Peyer's patch (tissue), 4 donors: ENCODE data around the gene LRIG1. TPM values are rescaled to one million over a fixed set of nuclear protein-coding genes. Genes with fewer than 3 reads are reported as not detected.

Experiments
- DNase-seq, 3 donors: peaks; one replicate each; pipeline ENCODE4 v3.0.0-alpha.2; 2017 to 2019
- H3K27ac ChIP-seq, 4 donors: fragments of 200-600 bp; sonication (generic); one replicate each; pipeline ENCODE4 v1.5.1; 2016 to 2019
- H3K27me3 ChIP-seq, 2 donors: fragments of 200-600 bp; sonication (generic); one replicate each; pipeline ENCODE4 v1.5.1; 2019
- H3K36me3 ChIP-seq, 3 donors: fragments of 200-600 bp; sonication (generic); one replicate each; pipeline ENCODE4 v1.5.1; 2016 to 2019
- H3K4me1 ChIP-seq, 4 donors: fragments of 200-600 bp; sonication (generic); one replicate each; pipeline ENCODE4 v1.5.1; 2016 to 2019
- H3K4me3 ChIP-seq, 4 donors: fragments of 200-600 bp; sonication (generic); 1 replicate in 3 of 4; 2 replicates in 1 of 4; pipeline ENCODE4 v1.5.1; 2016 to 2019; ENCODE audit warnings: mild to moderate bottlenecking in 1 of 4
- H3K9me3 ChIP-seq, 4 donors: fragments of 200-600 bp; sonication (generic); one replicate each; pipeline ENCODE4 v1.5.1; 2016 to 2019; ENCODE audit warnings: mild to moderate bottlenecking in 1 of 4
- POLR2A ChIP-seq, 2 donors: fragments of 450-650 bp; IDR thresholded peaks; one replicate each; pipeline ENCODE4 v1.5.1; 2017; ENCODE audit warnings: antibody characterized with exemption in 2 of 2, mild to moderate bottlenecking in 2 of 2, moderate library complexity in 2 of 2
- total RNA-seq, 4 donors: library from RNA; depleted of rRNA; stranded (reverse); fragments of >200 nt; gene quantifications; one replicate each; pipeline ENCODE4 v1.1.0, GENCODE V29; 2016
- TF ChIP-seq, protein P1 (sequence below), 6 experiments: fragments of 450-650 bp in 4 of 6; fragments of 200-600 bp in 2 of 6; sonication (generic) in 1 of 6; IDR thresholded peaks; one replicate each; pipeline ENCODE4 v1.5.1; 2017 to 2019; ENCODE audit warnings: antibody characterized with exemption in 6 of 6, mild to moderate bottlenecking in 3 of 6, moderate library complexity in 1 of 6

Gene LRIG1
- total RNA-seq, 4 donors from 2014 or later = 28.5 to 65.2 (median 59.2) TPM

- TF ChIP-seq POLR2A (IDR thresholded peaks at IDR 0.05) = no peak
- TF ChIP-seq, protein P1, sequence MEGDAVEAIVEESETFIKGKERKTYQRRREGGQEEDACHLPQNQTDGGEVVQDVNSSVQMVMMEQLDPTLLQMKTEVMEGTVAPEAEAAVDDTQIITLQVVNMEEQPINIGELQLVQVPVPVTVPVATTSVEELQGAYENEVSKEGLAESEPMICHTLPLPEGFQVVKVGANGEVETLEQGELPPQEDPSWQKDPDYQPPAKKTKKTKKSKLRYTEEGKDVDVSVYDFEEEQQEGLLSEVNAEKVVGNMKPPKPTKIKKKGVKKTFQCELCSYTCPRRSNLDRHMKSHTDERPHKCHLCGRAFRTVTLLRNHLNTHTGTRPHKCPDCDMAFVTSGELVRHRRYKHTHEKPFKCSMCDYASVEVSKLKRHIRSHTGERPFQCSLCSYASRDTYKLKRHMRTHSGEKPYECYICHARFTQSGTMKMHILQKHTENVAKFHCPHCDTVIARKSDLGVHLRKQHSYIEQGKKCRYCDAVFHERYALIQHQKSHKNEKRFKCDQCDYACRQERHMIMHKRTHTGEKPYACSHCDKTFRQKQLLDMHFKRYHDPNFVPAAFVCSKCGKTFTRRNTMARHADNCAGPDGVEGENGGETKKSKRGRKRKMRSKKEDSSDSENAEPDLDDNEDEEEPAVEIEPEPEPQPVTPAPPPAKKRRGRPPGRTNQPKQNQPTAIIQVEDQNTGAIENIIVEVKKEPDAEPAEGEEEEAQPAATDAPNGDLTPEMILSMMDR (IDR thresholded peaks at IDR 0.05) = no peak
- H3K9me3 ChIP-seq = no peaks in the 10 kb centered on the region
- H3K36me3 ChIP-seq = peaks cover 0 to 65% (median 0%) of the 10 kb centered on the region in 3 donors
- H3K4me3 ChIP-seq = no peak overlapping the region
- H3K4me1 ChIP-seq = peaks cover 0 to 17% (median 0%) of the 10 kb centered on the region in 4 donors
- H3K27ac ChIP-seq = peak overlapping the region in 2 of 4 donors; percentile 17 to 20
- DNase-seq = peak in 2 of 3 donors; percentile 46
- H3K27me3 ChIP-seq = no peaks in the 10 kb centered on the region
Observed at GRCh38 chr3:66405701-66406091, 95.1 kb downstream of the LRIG1 start.

DNA sequence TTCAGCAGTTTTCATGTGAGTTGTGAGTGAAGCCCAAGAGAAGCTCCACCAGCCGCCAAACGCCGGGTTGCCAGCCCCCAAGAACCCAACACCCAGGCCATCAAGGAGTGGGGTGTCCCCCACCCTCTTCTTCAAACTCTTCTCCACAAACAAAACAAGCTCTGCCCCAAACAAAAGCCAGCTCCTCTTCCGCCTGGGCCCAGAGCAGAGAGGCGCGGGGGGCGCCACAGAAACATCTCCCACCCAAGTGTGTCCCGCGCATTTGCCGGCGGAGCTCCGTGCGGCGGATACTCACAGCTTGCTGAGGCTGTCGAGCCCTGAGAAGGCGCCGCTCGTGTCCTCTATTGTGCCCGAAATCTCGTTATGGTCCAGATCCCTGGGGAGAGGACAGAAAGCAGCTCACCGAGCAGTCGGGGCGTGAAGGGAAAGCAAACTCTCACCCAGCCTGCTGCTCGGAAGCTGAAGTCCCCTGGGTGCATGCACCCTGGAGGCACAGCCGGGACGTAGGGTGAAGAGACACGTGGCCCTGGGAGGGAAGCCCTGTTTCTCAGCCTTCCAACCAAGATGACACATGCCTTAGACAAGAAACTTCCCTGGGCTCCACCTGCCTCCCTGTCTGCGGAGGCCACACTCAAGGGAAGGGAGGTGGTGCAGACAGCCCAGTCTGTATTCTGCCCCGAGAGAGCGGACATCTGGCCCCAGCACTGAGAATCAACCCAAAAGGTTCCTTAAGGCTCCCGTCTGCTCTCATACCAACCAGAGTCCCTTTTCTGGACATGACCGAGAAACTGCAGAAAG, 95.7 kb downstream of the LRIG1 start:
- Histone ChIP-seq H3K27me3 (no peaks in the 10 kb centered on the region), H3K27ac (peak overlapping the region in 1 of 4 donors; percentile 17), H3K36me3 (peaks cover 0 to 67% (median 0%) of the 10 kb centered on the region in 3 donors), H3K9me3 (no peaks in the 10 kb centered on the region), H3K4me1 (peaks cover 0 to 17% (median 0%) of the 10 kb centered on the region in 4 donors), H3K4me3 (no peak overlapping the region)
- TF ChIP-seq, protein P1 (IDR thresholded peaks at IDR 0.05) = no peak
- TF ChIP-seq POLR2A (IDR thresholded peaks at IDR 0.05) = no peak
- peak in 2 of 3 donors; percentile 36 to 44 for DNase-seq

DNA sequence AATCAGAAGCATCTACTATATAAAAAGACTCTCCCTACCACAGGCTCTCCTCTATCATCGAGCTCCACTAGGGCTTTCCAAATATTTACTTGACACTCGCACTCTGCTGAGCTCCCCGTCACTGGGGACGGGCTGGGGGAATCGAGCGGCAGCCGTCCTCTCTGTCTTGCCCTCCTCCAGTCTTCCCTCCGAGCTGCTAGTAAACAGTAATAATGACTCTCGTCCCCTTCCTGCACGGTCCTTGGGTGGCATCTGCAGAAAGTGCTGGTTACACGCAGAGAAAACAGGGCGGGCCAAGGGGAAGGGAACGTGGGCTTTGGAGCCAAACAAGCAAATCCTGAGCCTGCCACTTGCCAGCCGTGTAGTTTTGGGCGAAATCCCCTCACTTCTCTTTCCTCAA, 96.6 kb downstream of the LRIG1 start:
- peaks cover 0 to 17% (median 0%) of the 10 kb centered on the region in 4 donors for H3K4me1 ChIP-seq
- no peaks in the 10 kb centered on the region for H3K27me3 ChIP-seq
- H3K36me3 ChIP-seq = peaks cover 0 to 62% (median 0%) of the 10 kb centered on the region in 3 donors
- no peaks in the 10 kb centered on the region for H3K9me3 ChIP-seq
- no peak overlapping the region for H3K27ac ChIP-seq
- no peak overlapping the region for H3K4me3 ChIP-seq
- TF ChIP-seq, protein P1 (IDR thresholded peaks at IDR 0.05) = no peak
- TF ChIP-seq POLR2A (IDR thresholded peaks at IDR 0.05) = no peak
- peak in 2 of 3 donors; percentile 14 to 32 for DNase-seq

DNA sequence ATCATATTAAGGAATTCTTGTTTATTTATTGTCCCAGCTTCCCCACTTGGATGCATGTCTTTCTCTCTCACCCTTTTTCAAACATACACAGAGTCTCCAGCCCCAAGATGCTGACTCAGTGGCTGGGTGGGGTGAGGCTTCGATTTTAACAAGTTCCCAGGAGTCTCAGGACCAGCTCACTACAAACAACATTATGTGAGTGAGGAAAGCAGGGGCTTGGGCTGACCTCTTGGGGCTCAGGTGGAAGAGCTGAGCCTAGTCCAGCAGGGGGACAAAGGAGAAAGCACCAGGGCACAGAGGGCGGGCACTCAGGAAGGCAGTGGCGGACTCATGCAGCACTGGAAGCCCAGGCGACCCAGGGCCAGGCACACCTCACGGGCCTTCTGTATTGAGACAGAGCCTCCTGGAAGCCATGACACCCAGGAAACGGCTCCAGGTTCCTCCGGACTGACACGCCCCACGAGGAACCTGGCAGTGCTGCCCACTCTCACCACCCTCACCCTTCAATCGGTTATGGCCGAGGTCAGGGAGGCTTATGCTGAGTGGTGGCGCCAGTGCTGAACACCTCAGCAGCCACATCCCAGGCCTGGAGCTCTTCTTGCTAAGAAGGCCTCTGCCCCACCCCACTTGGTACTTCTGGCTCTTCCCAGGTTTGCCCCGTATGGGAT, 97.4 kb downstream of the LRIG1 start:
- DNase-seq = peak in 2 of 3 donors; percentile 32 to 38
- peaks cover 0 to 66% (median 0%) of the 10 kb centered on the region in 3 donors for H3K36me3 ChIP-seq
- TF ChIP-seq, protein P1 (IDR thresholded peaks at IDR 0.05) = no peak
- TF ChIP-seq POLR2A (IDR thresholded peaks at IDR 0.05) = no peak
- peaks cover 0 to 15% (median 0%) of the 10 kb centered on the region in 4 donors for H3K4me1 ChIP-seq
- no peaks in the 10 kb centered on the region for H3K9me3 ChIP-seq
- H3K27me3 ChIP-seq = no peaks in the 10 kb centered on the region
- no peak overlapping the region for H3K4me3 ChIP-seq
- H3K27ac ChIP-seq = no peak overlapping the region

GRCh38 chr3:66402596-66403290, 98.1 kb downstream of the LRIG1 start:
- H3K27me3 ChIP-seq = no peaks in the 10 kb centered on the region
- no peak for TF ChIP-seq POLR2A (IDR thresholded peaks at IDR 0.05)
- TF ChIP-seq, protein P1 (IDR thresholded peaks at IDR 0.05) = no peak
- no peaks in the 10 kb centered on the region for H3K9me3 ChIP-seq
- no peak overlapping the region for H3K27ac ChIP-seq
- peaks cover 0 to 73% (median 0%) of the 10 kb centered on the region in 3 donors for H3K36me3 ChIP-seq
- DNase-seq = peak in 1 of 3 donors; percentile 39
- H3K4me1 ChIP-seq = peaks cover 0 to 8% (median 0%) of the 10 kb centered on the region in 4 donors
- H3K4me3 ChIP-seq = no peak overlapping the region
